Smooth muscle cell (in vitro differentiated cells): ENCODE measurements around the gene KHK. TPM values are rescaled to one million over a fixed set of nuclear protein-coding genes. Genes with fewer than 3 reads are reported as not detected.
A peak's percentile ranks its signal among the peaks of the same experiment; 100 is the strongest.
"Not testable (repeated sequence)": the region's sequence is repeated elsewhere in the genome, so short reads cannot be mapped to it uniquely, and the experiment has no call there.

Experiments
- DNase-seq: peaks from one replicate; lab custom pipeline; 2025; ENCODE audit not compliant: unreplicated experiment; lab: John Stamatoyannopoulos, UW
- H2AFZ ChIP-seq: fragments of 200-600 bp; sonication (generic); 2 replicates; pipeline ENCODE4 v1.6.0; 2016; ENCODE audit warnings: antibody characterized with exemption, low read depth, mild to moderate bottlenecking
- H3F3A ChIP-seq: fragments of 200-600 bp; sonication (generic); 2 replicates; pipeline ENCODE4 v1.6.0; 2017; ENCODE audit warnings: antibody characterized with exemption, low read depth
- H3K27ac ChIP-seq: fragments of 200-600 bp; sonication (generic); 2 replicates; pipeline ENCODE4 v1.5.1; 2016; ENCODE audit warnings: low read depth, mild to moderate bottlenecking
- H3K27me3 ChIP-seq: fragments of 200-600 bp; sonication (generic); 2 replicates; pipeline ENCODE4 v1.6.1; 2016; ENCODE audit warnings: low read depth, mild to moderate bottlenecking
- H3K36me3 ChIP-seq: fragments of 200-600 bp; sonication (generic); 2 replicates; pipeline ENCODE4 v1.5.1; 2016; ENCODE audit warnings: low read depth
- H3K4me1 ChIP-seq: fragments of 200-600 bp; sonication (generic); 2 replicates; pipeline ENCODE4 v1.5.1; 2016; ENCODE audit warnings: low read depth
- H3K4me2 ChIP-seq: fragments of 200-600 bp; sonication (generic); 2 replicates; pipeline ENCODE4 v1.6.0; 2016; ENCODE audit warnings: mild to moderate bottlenecking
- H3K4me3 ChIP-seq: fragments of 200-600 bp; sonication (generic); 2 replicates; pipeline ENCODE4 v1.5.1; 2016; ENCODE audit warnings: mild to moderate bottlenecking
- H3K79me2 ChIP-seq: fragments of 200-600 bp; sonication (generic); 2 replicates; pipeline ENCODE4 v1.6.0; 2016; ENCODE audit warnings: low read depth, mild to moderate bottlenecking
- H3K9ac ChIP-seq: fragments of 200-600 bp; sonication (generic); 2 replicates; pipeline ENCODE4 v1.6.0; 2016; ENCODE audit warnings: low read depth
- H3K9me3 ChIP-seq: fragments of 200-600 bp; sonication (generic); replicated peaks from 2 replicates; pipeline ENCODE4 v1.5.1; 2016; ENCODE audit warnings: low read depth
- H4K20me1 ChIP-seq: fragments of 200-600 bp; sonication (generic); 2 replicates; pipeline ENCODE4 v1.6.0; 2016; ENCODE audit warnings: low read depth
- WGBS: methylation state at CpG from one replicate; pipeline ENCODE4 v1.1.7; 2016; ENCODE audit warnings: low lambda C conversion rate; 5-methylcytosine and 5-hydroxymethylcytosine counted together
- polyA plus RNA-seq: library from polyadenylated mRNA; unstranded; fragments of >200 nt; fragmentation: Nextera tagmentation; extraction: Ambion mirVana; gene quantifications from 2 replicates; pipeline ENCODE4 v1.2.1, GENCODE V29; 2016
- total RNA-seq: library from RNA; depleted of rRNA; stranded (reverse); fragments of >200 nt; gene quantifications from 2 replicates; pipeline ENCODE4 v1.2.3, GENCODE V29; 2014
- TF ChIP-seq, protein P1 (sequence below): fragments of 200-600 bp; sonication (generic); IDR thresholded peaks from 2 replicates; pipeline ENCODE4 v1.5.1; 2017; ENCODE audit warnings: borderline replicate concordance, mild to moderate bottlenecking, antibody characterized with exemption; ENCODE audit not compliant: insufficient read depth, poor library complexity, severe bottlenecking

KHK gene
- total and polyA plus RNA-seq, 2 experiments from 2014 or later: 0.27 to 1.6 TPM

DNA sequence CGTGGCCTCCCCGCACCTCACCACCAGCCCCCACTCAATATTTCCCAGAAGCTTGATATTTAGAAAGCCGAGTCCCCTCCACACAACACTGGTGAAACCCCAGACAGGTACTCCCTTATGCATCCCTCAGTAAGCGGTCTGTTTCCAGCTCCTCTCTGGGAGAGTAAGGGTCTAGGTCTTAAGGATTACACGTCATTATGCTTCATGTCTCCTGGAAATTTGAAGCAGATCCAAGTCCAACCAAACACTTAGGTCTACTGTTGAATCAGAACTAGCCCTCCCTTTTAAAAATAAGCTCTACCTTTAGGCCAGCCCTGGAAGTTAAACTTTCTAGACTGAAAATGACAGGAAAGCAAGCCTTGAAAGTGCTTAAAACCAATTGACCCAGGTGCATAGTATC, 13.7 kb upstream of the KHK start:
- Histone ChIP-seq H3K27ac (peak overlapping the region; percentile 79), H3K36me3 (no peaks in the 10 kb centered on the region), H3K27me3 (no peaks in the 10 kb centered on the region), H3K4me3 (peak overlapping the region; percentile 91), H3F3A (peaks cover 30% of the 10 kb centered on the region), H3K4me2 (peak overlapping the region; percentile 95), H2AFZ (no peak overlapping the region), H3K79me2 (peaks cover 34% of the 10 kb centered on the region), H4K20me1 (peaks cover 27% of the 10 kb centered on the region), H3K9ac (no peak overlapping the region), H3K4me1 (peaks cover 21% of the 10 kb centered on the region), H3K9me3 (no peaks in the 10 kb centered on the region)
- TF ChIP-seq, protein P1, sequence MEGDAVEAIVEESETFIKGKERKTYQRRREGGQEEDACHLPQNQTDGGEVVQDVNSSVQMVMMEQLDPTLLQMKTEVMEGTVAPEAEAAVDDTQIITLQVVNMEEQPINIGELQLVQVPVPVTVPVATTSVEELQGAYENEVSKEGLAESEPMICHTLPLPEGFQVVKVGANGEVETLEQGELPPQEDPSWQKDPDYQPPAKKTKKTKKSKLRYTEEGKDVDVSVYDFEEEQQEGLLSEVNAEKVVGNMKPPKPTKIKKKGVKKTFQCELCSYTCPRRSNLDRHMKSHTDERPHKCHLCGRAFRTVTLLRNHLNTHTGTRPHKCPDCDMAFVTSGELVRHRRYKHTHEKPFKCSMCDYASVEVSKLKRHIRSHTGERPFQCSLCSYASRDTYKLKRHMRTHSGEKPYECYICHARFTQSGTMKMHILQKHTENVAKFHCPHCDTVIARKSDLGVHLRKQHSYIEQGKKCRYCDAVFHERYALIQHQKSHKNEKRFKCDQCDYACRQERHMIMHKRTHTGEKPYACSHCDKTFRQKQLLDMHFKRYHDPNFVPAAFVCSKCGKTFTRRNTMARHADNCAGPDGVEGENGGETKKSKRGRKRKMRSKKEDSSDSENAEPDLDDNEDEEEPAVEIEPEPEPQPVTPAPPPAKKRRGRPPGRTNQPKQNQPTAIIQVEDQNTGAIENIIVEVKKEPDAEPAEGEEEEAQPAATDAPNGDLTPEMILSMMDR: no peak
- no peak for DNase-seq
- WGBS: 35% methylated on average over 5 of the region's 5 CpGs

- TF ChIP-seq, protein P1: no peak
- H2AFZ ChIP-seq: peak overlapping the region; percentile 20
- no peak overlapping the region for H3K9ac ChIP-seq
- H3K4me3 ChIP-seq: no peak overlapping the region
- H3K79me2 ChIP-seq: peaks cover 30% of the 10 kb centered on the region
- no peak for DNase-seq
- H3K9me3 ChIP-seq: no peaks in the 10 kb centered on the region
- H4K20me1 ChIP-seq: peaks cover 18% of the 10 kb centered on the region
- H3K4me2 ChIP-seq: peak overlapping the region; percentile 29
- peaks cover 26% of the 10 kb centered on the region for H3K4me1 ChIP-seq
- peaks cover 28% of the 10 kb centered on the region for H3F3A ChIP-seq
- H3K36me3 ChIP-seq: no peaks in the 10 kb centered on the region
- peak overlapping the region; percentile 79 for H3K27ac ChIP-seq
- H3K27me3 ChIP-seq: no peaks in the 10 kb centered on the region
- 11% methylated on average over 2 of the region's 2 CpGs for WGBS
Observed at GRCh38 chr2:27073782-27074181, 12.8 kb upstream of the KHK start.

DNA sequence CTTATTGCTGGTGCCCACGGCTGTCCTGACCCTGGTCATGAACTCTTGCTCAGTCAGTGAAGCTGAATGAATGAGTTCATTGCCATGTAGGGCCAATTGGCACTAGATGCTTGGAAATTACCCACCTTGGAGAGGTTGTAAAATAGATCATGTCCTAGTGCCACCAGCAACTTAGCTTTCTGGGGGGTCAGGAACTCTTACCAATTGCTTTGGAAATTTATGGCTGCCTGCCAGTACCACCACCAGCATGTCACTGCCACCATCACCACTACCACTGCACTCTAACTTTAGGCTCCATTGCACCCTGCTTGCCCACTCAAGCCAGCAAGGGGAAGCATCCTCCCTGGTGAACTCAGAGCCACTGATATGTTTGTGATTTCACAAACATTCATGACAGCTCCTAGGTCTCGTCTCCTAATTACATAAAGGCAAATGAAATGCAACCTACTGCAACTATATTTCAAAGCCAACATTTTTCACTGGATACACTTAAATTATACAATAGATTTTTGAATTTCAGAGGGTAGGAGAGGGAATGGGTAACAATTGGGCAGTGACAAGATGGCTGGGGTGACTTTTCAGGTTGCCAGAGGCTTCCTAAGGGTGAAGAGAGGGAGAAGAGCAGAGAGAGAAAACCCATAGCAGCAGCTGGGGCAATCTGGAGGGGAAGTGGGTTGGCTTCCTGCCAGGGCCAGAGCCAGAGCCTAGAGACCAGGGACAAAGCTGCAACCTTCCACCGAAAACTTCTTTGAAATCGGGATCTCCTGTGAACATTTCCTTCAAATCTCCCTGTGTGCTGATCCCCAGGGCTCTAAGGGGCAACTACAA, 11.6 kb upstream of the KHK start:
- Histone ChIP-seq H3K4me2 (peak overlapping the region; percentile 44), H3K4me1 (peaks cover 25% of the 10 kb centered on the region), H3K79me2 (peaks cover 28% of the 10 kb centered on the region), H3F3A (peaks cover 28% of the 10 kb centered on the region), H3K27ac (peak overlapping the region; percentile 79), H3K9ac (no peak overlapping the region), H3K27me3 (no peaks in the 10 kb centered on the region), H4K20me1 (peaks cover 7% of the 10 kb centered on the region), H3K9me3 (no peaks in the 10 kb centered on the region), H3K4me3 (no peak overlapping the region), H2AFZ (peak overlapping the region; percentile 38), H3K36me3 (no peaks in the 10 kb centered on the region)
- DNase-seq: no peak
- WGBS: 43% methylated on average over 4 of the region's 4 CpGs
- TF ChIP-seq, protein P1: no peak

DNA sequence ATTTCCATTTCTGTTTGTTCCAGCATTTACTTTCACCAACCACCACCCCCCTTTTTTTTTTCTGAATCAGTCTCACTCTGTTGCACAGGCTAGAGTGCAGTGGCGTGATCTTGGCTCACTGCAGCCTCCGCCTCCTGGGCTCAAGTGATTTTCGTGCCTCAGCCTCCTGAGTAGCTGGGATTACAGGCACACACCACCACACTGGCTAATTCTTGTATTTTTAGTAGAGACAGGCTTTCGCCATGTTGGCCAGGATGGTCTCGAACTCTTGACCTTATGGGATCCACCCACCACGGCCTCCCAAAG, 11.1 kb upstream of the KHK start:
- Histone ChIP-seq H3F3A (peaks cover 30% of the 10 kb centered on the region), H3K4me2 (peak overlapping the region; percentile 44), H3K79me2 (peaks cover 28% of the 10 kb centered on the region), H3K27ac (peak overlapping the region; percentile 79), H3K4me1 (peaks cover 20% of the 10 kb centered on the region), H2AFZ (peak overlapping the region; percentile 38)
- H4K20me1 ChIP-seq, H3K9me3 ChIP-seq, H3K9ac ChIP-seq, H3K4me3 ChIP-seq, H3K27me3 ChIP-seq, H3K36me3 ChIP-seq, DNase-seq: not testable (repeated sequence)
- WGBS: 57% methylated on average over 6 of the region's 6 CpGs
